ENCODE results near the gene COX14.
"Not testable (repeated sequence)": the region's sequence is repeated elsewhere in the genome, so short reads cannot be mapped to it uniquely, and the experiment has no call there.

The COX14 gene

GRCh38 chr12:50111693-50112455 lies at the start of gene COX14:
TSS of gene COX14 (plus strand) at chr12:50112236. CDS start at chr12:50120044, 7,808 bp downstream.
- peak; percentile 94 for DNase-seq (ENCODE audit: low spot score)

- DNase-seq (ENCODE audit: low spot score): no peak
These were observed 49.1 kb upstream of the COX14 start for GRCh38 chr12:50062728-50063460.

DNA sequence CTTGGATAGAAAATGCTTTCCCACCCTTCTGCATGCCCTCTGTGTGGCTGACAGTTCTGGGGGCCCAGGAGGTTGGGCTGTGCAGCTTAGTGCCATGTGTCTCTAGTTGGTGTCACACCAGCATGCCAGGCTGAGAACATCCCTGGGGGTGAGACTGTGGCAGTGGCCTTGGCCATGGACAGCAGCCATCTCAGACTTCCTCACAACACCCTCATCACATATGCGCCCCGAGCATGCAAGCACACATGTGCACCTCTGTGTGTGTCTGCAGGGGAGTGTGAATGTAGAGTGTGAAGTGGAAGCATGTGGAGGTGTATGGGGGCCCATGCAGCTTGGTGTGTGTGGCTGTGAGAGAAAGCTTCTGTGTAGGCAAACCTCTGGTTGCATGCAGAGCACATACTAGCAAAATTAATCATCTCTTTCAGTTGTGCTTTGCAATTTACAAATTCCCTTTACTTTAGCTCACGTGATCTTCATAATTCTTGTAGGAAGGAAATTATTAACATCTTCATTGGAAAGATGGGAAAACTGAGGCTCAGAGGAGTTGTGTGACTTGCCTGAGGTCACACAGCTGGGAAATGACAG lies 46.2 kb upstream of the COX14 start:
- DNase-seq (ENCODE audit: low spot score): no peak

- no peak for DNase-seq (ENCODE audit: low spot score)
These were observed 45.6 kb upstream of the COX14 start for GRCh38 chr12:50066402-50066801.

DNA sequence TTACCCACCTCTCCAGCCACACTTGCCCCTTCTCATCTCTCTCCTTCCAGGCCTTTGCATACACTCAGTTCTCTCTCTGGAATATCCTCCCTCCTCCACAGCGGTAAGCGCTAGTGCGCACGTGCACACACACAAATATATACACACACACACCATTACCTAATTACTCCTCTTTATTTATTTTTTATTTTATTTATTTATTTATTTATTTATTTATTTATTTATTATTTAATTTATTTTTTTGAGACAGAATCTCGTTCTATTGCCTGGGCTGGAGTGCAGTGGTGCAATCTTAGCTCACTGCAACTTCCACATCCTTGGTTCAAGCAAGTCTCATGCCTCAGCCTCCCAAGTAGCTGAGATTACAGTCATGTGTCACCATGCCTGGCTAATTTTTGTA lies 43.0 kb upstream of the COX14 start:
- DNase-seq (ENCODE audit: low spot score): no peak

DNA sequence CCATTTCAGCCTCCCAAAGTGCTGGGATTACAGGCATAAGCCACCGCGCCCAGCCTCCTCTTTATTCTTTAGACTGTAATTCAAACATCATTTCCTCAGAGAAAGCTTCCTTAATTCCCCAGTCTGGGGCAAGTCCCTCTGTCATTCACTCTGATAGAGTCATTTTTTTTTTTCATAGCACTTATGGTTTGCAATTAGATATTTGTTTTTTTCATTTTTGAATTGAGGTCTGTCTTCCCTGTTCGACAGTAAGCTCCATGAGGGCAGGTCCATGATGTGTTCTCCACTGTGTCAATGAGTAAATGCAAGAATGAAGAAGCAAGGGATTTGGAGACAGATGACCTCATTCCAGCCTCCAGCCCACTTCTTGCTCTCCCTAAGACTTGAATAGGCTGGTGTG lies 42.5 kb upstream of the COX14 start:
- no peak for DNase-seq (ENCODE audit: low spot score)

GRCh38 chr12:50070314-50071060 lies 41.5 kb upstream of the COX14 start:
- DNase-seq (ENCODE audit: low spot score): peak; percentile 74

- no peak for DNase-seq (ENCODE audit: low spot score)
These were observed 39.7 kb upstream of the COX14 start for GRCh38 chr12:50072198-50072907.

GRCh38 chr12:50073206-50073605 lies 38.8 kb upstream of the COX14 start:
- no peak for DNase-seq (ENCODE audit: low spot score)

- DNase-seq (ENCODE audit: low spot score): no peak
These were observed 38.3 kb upstream of the COX14 start for GRCh38 chr12:50073712-50074111.

DNA sequence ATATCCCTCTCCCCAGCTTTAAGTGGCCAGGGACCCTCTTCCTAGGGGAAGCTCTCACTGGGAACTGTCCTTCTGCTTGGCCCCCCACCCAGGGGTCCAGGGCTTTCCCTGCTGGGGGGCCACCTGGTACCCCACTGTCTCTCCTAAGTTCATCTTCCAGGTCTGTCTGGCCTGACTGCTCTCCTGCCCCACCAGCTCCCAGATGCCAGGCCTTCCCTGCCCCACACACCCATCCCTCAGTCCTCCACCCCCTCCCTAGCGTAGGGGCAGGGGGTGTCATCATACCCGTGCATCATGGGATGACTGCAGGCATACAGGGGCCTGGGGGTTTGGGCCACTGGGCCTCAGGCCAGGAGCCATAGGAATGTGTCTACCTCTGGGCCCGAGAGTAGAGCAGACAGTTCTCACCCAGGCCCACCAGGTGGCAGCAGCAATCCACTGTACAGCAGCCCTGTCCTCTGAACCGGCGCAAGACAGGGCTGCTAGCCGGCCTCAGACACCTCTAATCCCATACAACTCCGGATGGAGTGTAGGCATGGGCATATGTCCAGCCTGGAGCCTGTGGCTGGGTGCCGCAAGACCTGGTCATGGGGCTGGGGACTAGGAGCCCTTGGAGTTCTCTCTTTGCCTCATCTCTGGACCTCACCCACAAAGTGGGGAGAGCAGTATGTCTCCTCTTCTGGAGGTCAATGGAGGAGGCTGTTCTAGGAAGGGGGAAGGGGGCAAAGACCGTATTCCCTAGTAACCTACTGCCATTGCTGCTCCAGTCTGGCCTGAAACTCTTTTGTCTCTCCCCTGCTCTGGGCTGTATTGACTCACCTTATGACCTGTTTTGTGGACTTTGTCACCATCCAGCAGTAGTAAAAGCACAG lies 36.9 kb upstream of the COX14 start:
- DNase-seq (ENCODE audit: low spot score): peak; percentile 92

- no peak for DNase-seq (ENCODE audit: low spot score)
These were observed 36.2 kb upstream of the COX14 start for GRCh38 chr12:50075808-50076170.

DNA sequence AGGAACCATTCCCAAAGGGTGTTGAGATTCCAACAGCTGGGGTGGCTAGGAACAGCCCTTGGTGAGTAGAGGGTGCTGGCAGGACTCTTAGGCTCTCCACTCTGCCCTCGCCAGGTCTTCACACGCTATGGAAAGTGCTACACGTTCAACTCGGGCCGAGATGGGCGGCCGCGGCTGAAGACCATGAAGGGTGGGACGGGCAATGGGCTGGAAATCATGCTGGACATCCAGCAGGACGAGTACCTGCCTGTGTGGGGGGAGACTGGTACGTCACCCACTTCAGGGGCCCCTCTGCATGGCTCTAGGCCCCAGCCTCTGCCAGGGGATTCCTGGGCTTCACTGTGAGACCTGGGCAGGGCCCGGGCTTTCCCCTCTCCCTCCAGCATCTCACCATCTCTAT lies 34.9 kb upstream of the COX14 start:
- DNase-seq (ENCODE audit: low spot score): no peak

DNA sequence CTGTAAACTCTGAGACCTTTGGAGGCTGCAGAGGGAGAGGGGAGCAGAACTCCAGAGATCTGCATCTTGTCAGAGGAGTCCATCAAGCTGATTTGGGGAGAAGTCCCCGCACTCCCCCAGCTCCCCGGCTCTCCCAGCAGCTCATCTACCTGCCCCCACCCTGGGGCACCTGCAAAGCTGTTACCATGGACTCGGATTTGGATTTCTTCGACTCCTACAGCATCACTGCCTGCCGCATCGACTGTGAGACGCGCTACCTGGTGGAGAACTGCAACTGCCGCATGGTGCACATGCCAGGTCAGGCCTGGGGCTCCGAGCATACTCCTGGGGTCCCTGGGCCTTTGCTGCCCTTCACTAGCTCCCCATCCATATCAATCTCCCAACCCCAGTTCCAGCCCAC lies 33.8 kb upstream of the COX14 start:
- no peak for DNase-seq (ENCODE audit: low spot score)

DNA sequence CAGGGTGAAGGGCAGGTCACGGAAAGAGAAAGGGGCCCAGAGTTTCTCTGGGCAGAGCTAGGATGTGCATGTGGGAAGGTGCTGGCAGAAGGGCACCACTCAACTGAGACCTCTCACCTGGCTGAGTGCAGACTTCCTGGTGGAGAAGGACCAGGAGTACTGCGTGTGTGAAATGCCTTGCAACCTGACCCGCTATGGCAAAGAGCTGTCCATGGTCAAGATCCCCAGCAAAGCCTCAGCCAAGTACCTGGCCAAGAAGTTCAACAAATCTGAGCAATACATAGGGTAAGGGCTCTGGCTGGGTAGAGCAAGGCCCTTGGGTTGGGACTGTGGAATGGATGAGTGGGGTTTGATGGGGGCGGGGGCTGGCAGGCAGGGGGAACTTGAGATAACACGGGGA lies 32.3 kb upstream of the COX14 start:
- no peak for DNase-seq (ENCODE audit: low spot score)

DNA sequence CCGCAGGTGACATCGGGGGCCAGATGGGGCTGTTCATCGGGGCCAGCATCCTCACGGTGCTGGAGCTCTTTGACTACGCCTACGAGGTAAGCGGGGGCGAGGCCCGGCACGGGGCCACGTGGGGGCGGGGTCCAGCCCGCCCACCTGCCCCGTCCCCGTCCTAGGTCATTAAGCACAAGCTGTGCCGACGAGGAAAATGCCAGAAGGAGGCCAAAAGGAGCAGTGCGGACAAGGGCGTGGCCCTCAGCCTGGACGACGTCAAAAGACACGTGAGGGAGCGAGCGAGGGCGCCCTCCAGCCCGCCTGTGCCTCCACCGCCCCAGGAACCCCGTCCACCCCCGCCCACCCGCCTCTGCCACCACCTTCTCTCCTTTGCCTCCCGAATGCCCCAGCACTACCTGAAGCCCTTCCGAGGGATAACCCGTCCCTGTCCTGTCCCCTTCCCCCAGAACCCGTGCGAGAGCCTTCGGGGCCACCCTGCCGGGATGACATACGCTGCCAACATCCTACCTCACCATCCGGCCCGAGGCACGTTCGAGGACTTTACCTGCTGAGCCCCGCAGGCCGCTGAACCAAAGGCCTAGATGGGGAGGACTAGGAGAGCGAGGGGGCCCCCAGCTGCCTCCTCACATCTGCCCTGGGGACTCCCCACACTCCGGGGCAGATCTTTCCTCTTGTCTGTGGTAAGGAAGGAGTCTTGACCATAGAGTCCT lies 30.8 kb upstream of the COX14 start:
- no peak for DNase-seq (ENCODE audit: low spot score)

DNA sequence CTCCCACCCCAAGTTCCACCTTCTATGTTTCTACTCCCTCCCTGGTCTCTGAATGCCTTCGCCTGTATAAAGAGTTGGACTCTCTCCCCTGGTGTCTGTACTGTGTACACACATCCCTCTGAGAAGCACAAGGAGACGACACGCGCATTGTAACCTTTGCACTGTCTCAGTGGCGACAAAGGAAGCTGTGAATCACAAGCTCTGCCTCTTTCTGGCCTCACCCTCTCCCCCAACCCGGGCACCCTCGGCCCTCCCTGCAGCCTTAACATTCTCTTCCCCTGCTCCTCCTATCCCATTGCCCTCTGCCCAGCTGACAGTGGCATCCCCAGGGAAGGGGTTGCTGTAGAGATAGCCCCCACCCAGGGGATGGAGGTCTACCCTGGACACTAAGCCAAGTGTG lies 29.4 kb upstream of the COX14 start:
- peak; percentile 56 for DNase-seq (ENCODE audit: low spot score)

DNA sequence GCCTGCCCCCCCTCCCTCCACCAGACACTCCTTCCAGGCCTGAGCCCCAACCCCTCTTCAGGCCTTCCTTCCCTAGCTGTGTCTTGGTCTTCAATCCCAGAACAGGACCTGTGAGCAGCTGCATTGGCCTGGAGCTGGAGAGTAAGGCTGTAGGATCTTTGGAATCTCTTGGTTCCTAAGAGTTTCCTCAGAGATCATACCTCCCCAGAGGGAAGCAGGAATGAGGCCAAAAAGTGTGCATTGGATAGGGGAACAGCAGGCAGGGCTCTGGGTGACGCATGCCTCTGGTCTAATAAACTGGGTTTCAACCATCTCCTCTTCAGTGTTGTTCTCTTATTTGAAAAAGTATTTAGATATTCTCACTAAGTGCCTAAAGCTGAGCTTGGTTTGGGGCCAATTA lies 28.7 kb upstream of the COX14 start:
- no peak for DNase-seq (ENCODE audit: low spot score)

DNA sequence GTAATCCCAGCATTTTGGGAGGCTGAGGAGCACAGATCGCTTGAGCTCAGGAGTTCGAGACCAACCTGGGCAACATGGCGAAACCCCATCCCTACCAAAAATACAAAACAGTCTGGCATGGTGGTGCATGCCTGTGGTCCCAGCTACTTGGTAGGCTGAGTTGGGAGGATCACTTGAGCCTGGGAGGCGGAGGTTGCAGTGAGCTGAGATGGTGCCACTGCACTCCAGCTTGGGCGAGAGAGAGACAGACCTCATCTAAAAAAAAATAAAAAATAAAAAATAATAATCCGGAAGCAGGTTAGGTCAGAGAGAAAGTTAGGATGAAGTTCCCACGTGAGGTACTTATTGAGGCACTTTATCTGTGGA lies 27.6 kb upstream of the COX14 start:
- DNase-seq (ENCODE audit: low spot score): not testable (repeated sequence)
